Gastrocnemius medialis (tissue), 4 donors: ENCODE results near the gene POLH.

Source experiments
- CTCF ChIP-seq, 5 experiments: fragments of 450-650 bp in 3 of 5; fragments of 200-600 bp in 2 of 5; sonication (generic) in 2 of 5; IDR thresholded peaks in 4 of 5; conservative IDR thresholded peaks in 1 of 5; 1 replicate in 4 of 5; 2 replicates in 1 of 5; pipeline ENCODE4 v1.5.1; 2016 to 2019; ENCODE audit warnings: antibody characterized with exemption in 5 of 5, mild to moderate bottlenecking in 3 of 5, moderate library complexity in 3 of 5
- POLR2A ChIP-seq, 2 donors: fragments of 450-650 bp; IDR thresholded peaks; one replicate each; pipeline ENCODE4 v1.6.1; 2017; ENCODE audit warnings: antibody characterized with exemption in 2 of 2, mild to moderate bottlenecking in 2 of 2, moderate library complexity in 2 of 2

- no peak for TF ChIP-seq CTCF (IDR thresholded peaks at IDR 0.05 in 4 of 5, conservative IDR thresholded peaks at IDR 0.05 in 1 of 5)
- no peak for TF ChIP-seq POLR2A (IDR thresholded peaks at IDR 0.05)
Observed at GRCh38 chr6:43544461-43544860, 31.5 kb upstream of the POLH start.
